ENCODE results near the gene GPR141.

The GPR141 gene

DNA sequence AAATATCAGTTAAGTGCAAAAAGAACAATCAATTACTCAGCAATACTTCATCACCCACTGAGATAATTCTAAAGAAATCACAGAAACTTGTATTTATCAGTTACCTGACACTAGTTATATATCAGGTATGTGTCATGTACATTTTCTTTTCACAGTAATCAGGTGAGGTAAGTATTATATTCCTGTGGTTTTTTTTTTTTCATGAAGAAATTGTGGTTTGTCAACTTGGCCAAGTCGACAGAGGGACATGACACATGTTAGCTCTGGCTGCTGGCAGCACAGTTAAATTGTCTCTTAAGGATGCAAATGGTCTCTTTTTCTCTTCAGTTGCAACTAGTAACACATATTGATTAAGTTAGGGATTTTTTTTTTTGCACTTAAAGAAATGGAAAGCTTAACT lies 13.7 kb upstream of the GPR141 start:
- no peak for DNase-seq (ENCODE audit: low read depth)

GRCh38 chr7:37670436-37670835 lies 13.1 kb upstream of the GPR141 start:
- no peak overlapping the region for H3K4me3 ChIP-seq (ENCODE audit: low read depth, low read length)
- TF ChIP-seq, protein P1, sequence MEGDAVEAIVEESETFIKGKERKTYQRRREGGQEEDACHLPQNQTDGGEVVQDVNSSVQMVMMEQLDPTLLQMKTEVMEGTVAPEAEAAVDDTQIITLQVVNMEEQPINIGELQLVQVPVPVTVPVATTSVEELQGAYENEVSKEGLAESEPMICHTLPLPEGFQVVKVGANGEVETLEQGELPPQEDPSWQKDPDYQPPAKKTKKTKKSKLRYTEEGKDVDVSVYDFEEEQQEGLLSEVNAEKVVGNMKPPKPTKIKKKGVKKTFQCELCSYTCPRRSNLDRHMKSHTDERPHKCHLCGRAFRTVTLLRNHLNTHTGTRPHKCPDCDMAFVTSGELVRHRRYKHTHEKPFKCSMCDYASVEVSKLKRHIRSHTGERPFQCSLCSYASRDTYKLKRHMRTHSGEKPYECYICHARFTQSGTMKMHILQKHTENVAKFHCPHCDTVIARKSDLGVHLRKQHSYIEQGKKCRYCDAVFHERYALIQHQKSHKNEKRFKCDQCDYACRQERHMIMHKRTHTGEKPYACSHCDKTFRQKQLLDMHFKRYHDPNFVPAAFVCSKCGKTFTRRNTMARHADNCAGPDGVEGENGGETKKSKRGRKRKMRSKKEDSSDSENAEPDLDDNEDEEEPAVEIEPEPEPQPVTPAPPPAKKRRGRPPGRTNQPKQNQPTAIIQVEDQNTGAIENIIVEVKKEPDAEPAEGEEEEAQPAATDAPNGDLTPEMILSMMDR (IDR thresholded peaks at IDR 0.05; ENCODE audit: insufficient read depth, low read depth, low read length, missing control alignments): no peak
- DNase-seq (ENCODE audit: low read depth): no peak

More for the DNA sequence above, 13.7 kb upstream of the GPR141 start:
- TF ChIP-seq, protein P1 (IDR thresholded peaks at IDR 0.05; ENCODE audit: insufficient read depth, low read depth, low read length, missing control alignments): no peak
- H3K4me3 ChIP-seq (ENCODE audit: low read depth, low read length): no peak overlapping the region

GRCh38 chr7:37671876-37672275 lies 11.7 kb upstream of the GPR141 start:
- no peak for DNase-seq (ENCODE audit: low read depth)
- TF ChIP-seq, protein P1 (IDR thresholded peaks at IDR 0.05; ENCODE audit: insufficient read depth, low read depth, low read length, missing control alignments): no peak
- no peak overlapping the region for H3K4me3 ChIP-seq (ENCODE audit: low read depth, low read length)

DNA sequence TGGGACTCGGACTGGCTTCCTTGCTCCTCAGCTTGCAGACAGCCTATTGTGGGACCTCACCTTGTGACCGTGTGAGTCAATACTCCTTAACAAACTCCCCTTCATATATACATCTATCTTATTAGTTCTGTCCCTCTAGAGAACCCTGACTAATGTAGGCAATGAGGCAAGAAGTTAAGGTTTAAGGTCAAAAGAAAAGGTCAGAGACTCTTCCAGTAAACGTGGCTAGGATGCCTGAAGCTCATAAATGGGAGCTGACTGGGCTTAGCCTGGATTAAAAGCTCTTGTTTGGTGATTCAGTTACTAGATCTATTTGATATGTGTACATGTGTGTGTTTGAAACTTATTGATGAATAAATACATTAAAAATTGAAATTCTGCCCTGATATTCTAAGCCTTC lies 10.6 kb upstream of the GPR141 start:
- H3K4me3 ChIP-seq (ENCODE audit: low read depth, low read length): no peak overlapping the region
- DNase-seq (ENCODE audit: low read depth): no peak
- TF ChIP-seq, protein P1 (IDR thresholded peaks at IDR 0.05; ENCODE audit: insufficient read depth, low read depth, low read length, missing control alignments): no peak

- no peak for DNase-seq (ENCODE audit: low read depth)
- no peak overlapping the region for H3K4me3 ChIP-seq (ENCODE audit: low read depth, low read length)
- TF ChIP-seq, protein P1 (IDR thresholded peaks at IDR 0.05; ENCODE audit: insufficient read depth, low read depth, low read length, missing control alignments): no peak
Measured at GRCh38 chr7:37673523-37673922, 10.0 kb upstream of the GPR141 start.

DNA sequence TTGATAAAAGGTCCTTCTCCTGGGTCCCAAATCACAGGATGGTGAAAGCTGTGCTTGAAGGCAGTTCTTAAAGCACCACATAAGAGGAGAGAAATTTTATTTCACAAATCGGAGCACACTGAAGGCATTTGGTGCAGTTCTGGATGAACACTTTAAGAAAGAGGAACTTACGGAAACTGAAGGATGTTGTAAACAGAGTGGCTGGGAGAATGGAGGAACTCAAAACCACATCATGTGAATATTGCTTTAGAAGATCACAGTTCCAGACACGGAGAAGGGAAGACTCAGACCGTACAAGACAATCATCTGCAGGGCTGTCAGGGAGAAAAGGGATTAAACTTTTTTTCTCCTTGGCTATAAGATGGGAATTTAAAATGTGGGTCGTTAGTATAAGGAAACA lies 9.0 kb upstream of the GPR141 start:
- TF ChIP-seq, protein P1 (IDR thresholded peaks at IDR 0.05; ENCODE audit: insufficient read depth, low read depth, low read length, missing control alignments): no peak
- no peak overlapping the region for H3K4me3 ChIP-seq (ENCODE audit: low read depth, low read length)
- DNase-seq (ENCODE audit: low read depth): no peak

GRCh38 chr7:37675749-37676148 lies 7.8 kb upstream of the GPR141 start:
- no peak for DNase-seq (ENCODE audit: low read depth)
- TF ChIP-seq, protein P1 (IDR thresholded peaks at IDR 0.05; ENCODE audit: insufficient read depth, low read depth, low read length, missing control alignments): no peak

More at GRCh38 chr7:37675749-37676148, 7.8 kb upstream of the GPR141 start:
- no peak overlapping the region for H3K4me3 ChIP-seq (ENCODE audit: low read depth, low read length)

All from GM12865 (cell line).